HepG2 (cell line): ENCODE results near the gene CHAF1A.

Source experiments
- NR3C1 ChIP-seq: sonication (generic); formaldehyde crosslinking; IDR thresholded peaks from 2 replicates; pipeline ENCODE4 v1.4.0; 2020; ENCODE audit warnings: missing genetic modification reagents
- POLR2A ChIP-seq, 2 experiments: IDR thresholded peaks; 2 replicates each; pipeline ENCODE4 v1.6.1; 2011; ENCODE audit warnings: low read depth in 2 of 2, low read length in 2 of 2, mild to moderate bottlenecking in 1 of 2, moderate library complexity in 1 of 2; ENCODE audit not compliant: insufficient read depth in 1 of 2
- ZNF547 ChIP-seq: sonication (generic); formaldehyde crosslinking; IDR thresholded peaks from 2 replicates; pipeline ENCODE4 v1.5.1; 2020; ENCODE audit warnings: mild to moderate bottlenecking, missing genetic modification reagents
- TF ChIP-seq, protein P1 (sequence below): sonication (generic); formaldehyde crosslinking; IDR thresholded peaks from 2 replicates; pipeline ENCODE4 v1.5.1; 2020; ENCODE audit warnings: missing genetic modification reagents, mild to moderate bottlenecking, borderline replicate concordance
- TF ChIP-seq, protein P2 (sequence below): sonication (generic); formaldehyde crosslinking; IDR thresholded peaks from 2 replicates; pipeline ENCODE4 v1.4.0; 2020; ENCODE audit warnings: missing genetic modification reagents
- TF ChIP-seq, protein P3 (sequence below), 2 experiments: sonication (generic) in 1 of 2; formaldehyde crosslinking in 1 of 2; IDR thresholded peaks; 2 replicates each; pipeline versions ENCODE4 v1.4.0 to v1.6.1; 2018 to 2020; ENCODE audit warnings: missing genetic modification reagents in 2 of 2, borderline replicate concordance in 1 of 2, low read depth in 1 of 2, mild to moderate bottlenecking in 1 of 2, missing biosample characterization in 1 of 2

DNA sequence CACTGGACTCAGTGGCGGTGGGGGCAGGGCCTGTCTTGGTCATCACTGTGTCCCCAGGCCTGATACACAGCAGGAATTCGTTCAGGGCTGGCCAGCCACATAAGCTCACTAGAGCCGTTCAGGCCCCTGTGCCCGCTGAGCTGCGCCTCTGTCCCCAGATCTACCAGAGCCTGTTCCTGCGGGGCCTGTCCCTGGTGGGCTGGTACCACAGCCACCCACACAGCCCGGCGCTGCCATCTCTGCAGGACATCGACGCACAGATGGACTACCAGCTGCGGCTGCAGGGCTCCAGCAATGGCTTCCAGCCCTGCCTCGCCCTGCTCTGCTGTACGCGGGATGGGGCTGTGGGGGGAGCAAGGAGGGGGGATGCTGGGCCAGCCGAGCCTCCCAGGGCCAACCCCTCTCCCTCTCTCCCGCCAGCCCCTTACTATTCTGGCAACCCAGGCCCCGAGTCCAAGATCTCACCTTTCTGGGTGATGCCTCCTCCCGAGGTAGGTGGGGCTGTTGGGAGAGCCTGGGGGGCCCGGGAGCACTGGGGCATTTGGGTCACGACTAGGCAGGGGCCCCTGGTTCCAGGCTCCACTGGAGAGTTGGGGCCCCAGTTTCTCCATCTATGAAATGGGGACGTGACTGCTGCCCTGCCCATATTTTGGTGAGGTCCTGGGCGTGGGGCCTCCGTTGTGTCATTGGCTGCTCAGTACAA lies 45.2 kb upstream of the CHAF1A start:
- TF ChIP-seq POLR2A (IDR thresholded peaks at IDR 0.05; ENCODE audit: insufficient read depth in 1 of 2, low read depth in 2 of 2, low read length in 2 of 2) (no peak), NR3C1 (no peak), ZNF547 (CRISPR knock-in tag) (no peak)
- TF ChIP-seq, protein P1, sequence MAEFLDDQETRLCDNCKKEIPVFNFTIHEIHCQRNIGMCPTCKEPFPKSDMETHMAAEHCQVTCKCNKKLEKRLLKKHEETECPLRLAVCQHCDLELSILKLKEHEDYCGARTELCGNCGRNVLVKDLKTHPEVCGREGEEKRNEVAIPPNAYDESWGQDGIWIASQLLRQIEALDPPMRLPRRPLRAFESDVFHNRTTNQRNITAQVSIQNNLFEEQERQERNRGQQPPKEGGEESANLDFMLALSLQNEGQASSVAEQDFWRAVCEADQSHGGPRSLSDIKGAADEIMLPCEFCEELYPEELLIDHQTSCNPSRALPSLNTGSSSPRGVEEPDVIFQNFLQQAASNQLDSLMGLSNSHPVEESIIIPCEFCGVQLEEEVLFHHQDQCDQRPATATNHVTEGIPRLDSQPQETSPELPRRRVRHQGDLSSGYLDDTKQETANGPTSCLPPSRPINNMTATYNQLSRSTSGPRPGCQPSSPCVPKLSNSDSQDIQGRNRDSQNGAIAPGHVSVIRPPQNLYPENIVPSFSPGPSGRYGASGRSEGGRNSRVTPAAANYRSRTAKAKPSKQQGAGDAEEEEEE (CRISPR knock-in tag), result no peak
- TF ChIP-seq, protein P2, sequence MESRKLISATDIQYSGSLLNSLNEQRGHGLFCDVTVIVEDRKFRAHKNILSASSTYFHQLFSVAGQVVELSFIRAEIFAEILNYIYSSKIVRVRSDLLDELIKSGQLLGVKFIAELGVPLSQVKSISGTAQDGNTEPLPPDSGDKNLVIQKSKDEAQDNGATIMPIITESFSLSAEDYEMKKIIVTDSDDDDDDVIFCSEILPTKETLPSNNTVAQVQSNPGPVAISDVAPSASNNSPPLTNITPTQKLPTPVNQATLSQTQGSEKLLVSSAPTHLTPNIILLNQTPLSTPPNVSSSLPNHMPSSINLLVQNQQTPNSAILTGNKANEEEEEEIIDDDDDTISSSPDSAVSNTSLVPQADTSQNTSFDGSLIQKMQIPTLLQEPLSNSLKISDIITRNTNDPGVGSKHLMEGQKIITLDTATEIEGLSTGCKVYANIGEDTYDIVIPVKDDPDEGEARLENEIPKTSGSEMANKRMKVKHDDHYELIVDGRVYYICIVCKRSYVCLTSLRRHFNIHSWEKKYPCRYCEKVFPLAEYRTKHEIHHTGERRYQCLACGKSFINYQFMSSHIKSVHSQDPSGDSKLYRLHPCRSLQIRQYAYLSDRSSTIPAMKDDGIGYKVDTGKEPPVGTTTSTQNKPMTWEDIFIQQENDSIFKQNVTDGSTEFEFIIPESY (CRISPR knock-in tag), result no peak; the same call in 1 of the 2 replicates
- TF ChIP-seq, protein P3, sequence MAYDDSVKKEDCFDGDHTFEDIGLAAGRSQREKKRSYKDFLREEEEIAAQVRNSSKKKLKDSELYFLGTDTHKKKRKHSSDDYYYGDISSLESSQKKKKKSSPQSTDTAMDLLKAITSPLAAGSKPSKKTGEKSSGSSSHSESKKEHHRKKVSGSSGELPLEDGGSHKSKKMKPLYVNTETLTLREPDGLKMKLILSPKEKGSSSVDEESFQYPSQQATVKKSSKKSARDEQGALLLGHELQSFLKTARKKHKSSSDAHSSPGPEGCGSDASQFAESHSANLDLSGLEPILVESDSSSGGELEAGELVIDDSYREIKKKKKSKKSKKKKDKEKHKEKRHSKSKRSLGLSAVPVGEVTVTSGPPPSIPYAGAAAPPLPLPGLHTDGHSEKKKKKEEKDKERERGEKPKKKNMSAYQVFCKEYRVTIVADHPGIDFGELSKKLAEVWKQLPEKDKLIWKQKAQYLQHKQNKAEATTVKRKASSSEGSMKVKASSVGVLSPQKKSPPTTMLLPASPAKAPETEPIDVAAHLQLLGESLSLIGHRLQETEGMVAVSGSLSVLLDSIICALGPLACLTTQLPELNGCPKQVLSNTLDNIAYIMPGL (CRISPR knock-in tag; IDR thresholded peaks at IDR 0.05; ENCODE audit: borderline replicate concordance in 1 of 2, low read depth in 1 of 2), result no peak
